ENCODE measurements around the gene HSBP1L1. TPM values are rescaled to one million over a fixed set of nuclear protein-coding genes. Genes with fewer than 3 reads are reported as not detected.

The HSBP1L1 gene
- total RNA-seq, 1 experiment from 2014 or later: 1.1 TPM

DNA sequence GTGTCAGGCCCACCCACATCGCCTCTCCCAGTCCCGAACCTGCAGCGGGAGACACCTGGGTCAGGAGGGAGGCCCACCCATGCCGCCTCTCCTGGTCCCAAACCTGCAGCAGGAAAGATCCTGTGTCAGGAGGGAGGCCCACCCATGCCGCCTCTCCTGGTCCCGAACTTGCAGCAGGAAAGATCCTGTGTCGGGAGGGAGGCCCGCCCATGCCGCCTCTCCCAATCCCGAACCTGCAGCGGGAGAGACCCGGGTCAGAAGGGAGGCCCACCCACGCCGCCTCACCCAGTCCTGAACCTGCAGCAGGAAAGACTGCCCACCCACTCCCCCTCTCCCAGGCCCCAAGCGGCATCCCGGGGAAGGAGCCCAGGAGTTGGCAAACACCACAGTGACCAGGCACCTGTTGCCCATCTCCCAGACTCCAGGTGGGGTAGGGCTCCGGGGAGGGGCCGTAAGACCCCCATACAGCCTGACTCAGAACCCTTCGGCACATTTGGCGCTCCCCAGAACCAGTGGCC, 20.8 kb upstream of the HSBP1L1 start:
- Histone ChIP-seq H3K4me1 (ENCODE audit: insufficient read depth, low read length, poor library complexity, severe bottlenecking) (peaks cover 24% of the 10 kb centered on the region), H3K36me3 (ENCODE audit: insufficient read depth, low read length, poor library complexity, severe bottlenecking) (peaks cover 32% of the 10 kb centered on the region), H3K27me3 (replicated peaks; ENCODE audit: insufficient read depth, low read depth, low read length, poor library complexity) (no peaks in the 10 kb centered on the region), H3K4me3 (ENCODE audit: low read depth, low read length, poor library complexity, severe bottlenecking) (no peak overlapping the region), H3K9me3 (ENCODE audit: low read depth, low read length, poor library complexity, severe bottlenecking) (no peaks in the 10 kb centered on the region), H3K27ac (ENCODE audit: low read depth, low read length, poor library complexity, severe bottlenecking) (peak overlapping the region; percentile 21)
- no peak for TF ChIP-seq EZH2 (IDR thresholded peaks at IDR 0.05; ENCODE audit: borderline replicate concordance, low read depth, low read length, poor library complexity, severe bottlenecking)
- TF ChIP-seq, protein P1, sequence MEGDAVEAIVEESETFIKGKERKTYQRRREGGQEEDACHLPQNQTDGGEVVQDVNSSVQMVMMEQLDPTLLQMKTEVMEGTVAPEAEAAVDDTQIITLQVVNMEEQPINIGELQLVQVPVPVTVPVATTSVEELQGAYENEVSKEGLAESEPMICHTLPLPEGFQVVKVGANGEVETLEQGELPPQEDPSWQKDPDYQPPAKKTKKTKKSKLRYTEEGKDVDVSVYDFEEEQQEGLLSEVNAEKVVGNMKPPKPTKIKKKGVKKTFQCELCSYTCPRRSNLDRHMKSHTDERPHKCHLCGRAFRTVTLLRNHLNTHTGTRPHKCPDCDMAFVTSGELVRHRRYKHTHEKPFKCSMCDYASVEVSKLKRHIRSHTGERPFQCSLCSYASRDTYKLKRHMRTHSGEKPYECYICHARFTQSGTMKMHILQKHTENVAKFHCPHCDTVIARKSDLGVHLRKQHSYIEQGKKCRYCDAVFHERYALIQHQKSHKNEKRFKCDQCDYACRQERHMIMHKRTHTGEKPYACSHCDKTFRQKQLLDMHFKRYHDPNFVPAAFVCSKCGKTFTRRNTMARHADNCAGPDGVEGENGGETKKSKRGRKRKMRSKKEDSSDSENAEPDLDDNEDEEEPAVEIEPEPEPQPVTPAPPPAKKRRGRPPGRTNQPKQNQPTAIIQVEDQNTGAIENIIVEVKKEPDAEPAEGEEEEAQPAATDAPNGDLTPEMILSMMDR (conservative IDR thresholded peaks at IDR 0.05; ENCODE audit: low read depth, low read length): no peak
- CTCF ChIA-PET: no interaction called here
- intact Hi-C loops (cut with micrococcal nuclease; ENCODE audit: unreplicated experiment): no loop called here
- DNase-seq (ENCODE audit: low spot score): no peak
- BruUV-seq (replicated peaks): no TSS peak
- POLR2A ChIA-PET (ENCODE audit: low non-redundant PET): no interaction called here

DNA sequence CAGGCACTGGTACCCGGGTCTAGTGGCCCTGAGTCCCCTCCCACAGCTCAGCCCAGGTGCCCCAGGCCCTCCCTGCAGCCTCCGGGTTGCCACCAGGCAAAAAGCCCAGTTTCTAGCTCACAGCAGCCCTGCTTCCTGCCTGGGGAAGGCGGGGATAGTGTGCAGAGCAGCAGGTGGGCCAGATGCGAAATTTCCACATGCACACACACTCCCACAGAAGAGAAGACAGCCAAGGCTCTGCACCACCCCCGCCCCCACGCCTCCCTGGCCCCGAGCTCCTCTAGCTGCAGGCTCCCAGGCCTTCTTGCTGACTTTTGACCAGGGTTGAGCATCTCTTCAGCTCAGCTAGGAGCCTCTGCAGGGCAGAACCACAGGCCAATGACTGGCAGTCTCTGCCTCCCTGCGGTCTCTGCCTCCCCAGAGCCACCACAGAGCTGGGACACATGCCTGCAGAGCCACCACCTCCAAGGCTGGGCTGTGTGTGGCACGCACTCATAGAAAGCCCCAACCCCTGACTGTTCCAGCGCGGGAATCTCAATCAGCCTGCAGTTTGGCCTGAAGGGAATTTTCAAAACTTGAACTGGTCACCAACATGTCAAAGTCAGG, 20.2 kb upstream of the HSBP1L1 start:
- TF ChIP-seq EZH2 (IDR thresholded peaks at IDR 0.05; ENCODE audit: borderline replicate concordance, low read depth, low read length, poor library complexity, severe bottlenecking): no peak
- TF ChIP-seq, protein P1 (conservative IDR thresholded peaks at IDR 0.05; ENCODE audit: low read depth, low read length): no peak
- no peak overlapping the region for H3K4me3 ChIP-seq (ENCODE audit: low read depth, low read length, poor library complexity, severe bottlenecking)
- peak; percentile 80 for DNase-seq (ENCODE audit: low spot score)
- H3K27me3 ChIP-seq (replicated peaks; ENCODE audit: insufficient read depth, low read depth, low read length, poor library complexity): no peaks in the 10 kb centered on the region
- peak overlapping the region; percentile 21 for H3K27ac ChIP-seq (ENCODE audit: low read depth, low read length, poor library complexity, severe bottlenecking)
- ChIA-PET CTCF (no interaction called here), POLR2A (ENCODE audit: low non-redundant PET) (no interaction called here)
- H3K4me1 ChIP-seq (ENCODE audit: insufficient read depth, low read length, poor library complexity, severe bottlenecking): peaks cover 28% of the 10 kb centered on the region
- peaks cover 34% of the 10 kb centered on the region for H3K36me3 ChIP-seq (ENCODE audit: insufficient read depth, low read length, poor library complexity, severe bottlenecking)
- intact Hi-C loops (cut with micrococcal nuclease; ENCODE audit: unreplicated experiment): no loop called here
- BruUV-seq (replicated peaks): no TSS peak
- H3K9me3 ChIP-seq (ENCODE audit: low read depth, low read length, poor library complexity, severe bottlenecking): no peaks in the 10 kb centered on the region

DNA sequence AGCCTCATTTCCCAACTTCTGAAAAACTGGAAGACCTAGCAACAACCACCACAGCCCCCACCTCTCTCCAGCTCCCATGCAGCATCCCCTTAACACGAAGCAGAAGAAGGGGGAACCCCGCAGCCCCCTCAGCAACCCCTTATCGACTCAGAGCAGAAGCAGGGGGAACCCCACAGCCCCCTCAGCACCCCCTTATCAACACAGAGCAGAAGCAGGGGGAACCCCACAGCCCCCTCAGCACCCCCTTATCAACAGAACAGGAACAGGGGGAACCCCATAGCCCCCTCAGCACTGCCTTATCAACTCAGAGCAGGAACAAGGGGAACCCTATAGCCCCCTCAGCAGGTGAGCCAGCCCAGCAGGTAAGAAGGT, 19.7 kb upstream of the HSBP1L1 start:
- Histone ChIP-seq H3K4me3 (ENCODE audit: low read depth, low read length, poor library complexity, severe bottlenecking) (no peak overlapping the region), H3K27ac (ENCODE audit: low read depth, low read length, poor library complexity, severe bottlenecking) (peak overlapping the region; percentile 21), H3K36me3 (ENCODE audit: insufficient read depth, low read length, poor library complexity, severe bottlenecking) (peaks cover 34% of the 10 kb centered on the region), H3K4me1 (ENCODE audit: insufficient read depth, low read length, poor library complexity, severe bottlenecking) (peaks cover 28% of the 10 kb centered on the region), H3K27me3 (replicated peaks; ENCODE audit: insufficient read depth, low read depth, low read length, poor library complexity) (no peaks in the 10 kb centered on the region), H3K9me3 (ENCODE audit: low read depth, low read length, poor library complexity, severe bottlenecking) (no peaks in the 10 kb centered on the region)
- TF ChIP-seq EZH2 (IDR thresholded peaks at IDR 0.05; ENCODE audit: borderline replicate concordance, low read depth, low read length, poor library complexity, severe bottlenecking): no peak
- TF ChIP-seq, protein P1 (conservative IDR thresholded peaks at IDR 0.05; ENCODE audit: low read depth, low read length): no peak
- ChIA-PET CTCF (no interaction called here), POLR2A (ENCODE audit: low non-redundant PET) (no interaction called here)
- no TSS peak for BruUV-seq (replicated peaks)
- DNase-seq (ENCODE audit: low spot score): no peak
- intact Hi-C loops (cut with micrococcal nuclease; ENCODE audit: unreplicated experiment): no loop called here

All from A673 (cell line).